Measurements from ENCODE around the gene PRPF6. TPM values are rescaled to one million over a fixed set of nuclear protein-coding genes. Genes with fewer than 3 reads are reported as not detected.

The PRPF6 gene
- total RNA-seq, 1 donor from 2014 or later = 51.9 TPM

DNA sequence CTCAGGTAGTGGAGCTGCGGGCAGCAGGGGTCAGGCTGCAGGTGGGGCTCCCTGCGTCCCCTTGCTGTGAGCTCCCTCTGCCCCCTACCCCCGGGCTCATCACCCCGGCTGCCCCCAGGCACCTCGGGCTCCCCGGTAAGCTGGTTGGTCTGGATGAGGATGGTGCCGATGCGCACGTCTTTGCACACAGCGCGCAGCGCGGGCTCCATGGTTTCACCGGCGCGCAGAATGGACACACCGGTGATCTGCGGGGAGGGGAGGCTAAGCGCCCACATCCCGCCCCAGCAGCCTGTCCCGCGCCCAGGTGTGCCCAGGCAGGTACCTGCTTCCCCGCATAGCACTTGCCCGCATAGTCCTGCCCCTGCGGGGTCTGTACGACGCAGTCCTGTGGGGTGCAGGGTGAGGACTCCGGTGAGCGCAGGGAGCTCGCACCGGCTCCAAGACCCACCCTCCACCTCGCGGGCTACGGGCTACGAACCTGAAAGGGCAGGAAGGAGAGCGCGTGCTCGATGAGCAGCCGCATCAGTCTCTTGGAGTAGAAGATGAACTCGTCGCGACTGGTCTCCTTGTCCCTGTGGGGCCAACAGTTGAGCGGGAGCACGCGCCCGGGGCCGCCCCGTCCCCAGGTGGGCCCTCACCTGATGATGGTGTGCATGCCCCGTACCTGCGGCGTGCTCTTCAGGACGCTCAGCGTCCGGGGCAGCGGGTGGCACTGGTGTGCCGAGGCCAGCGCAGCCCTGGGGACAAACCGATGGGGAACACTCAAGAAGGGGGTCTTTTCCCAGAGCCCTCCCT is 40.3 kb upstream of the PRPF6 start:
- peaks cover 14% of the 10 kb centered on the region for H3K36me3 Mint-ChIP-seq
- no peaks in the 10 kb centered on the region for H3K9me3 ChIP-seq (ENCODE audit: low read depth)
- no peak overlapping the region for H3K27ac ChIP-seq
- TF ChIP-seq EZH2 (IDR thresholded peaks at IDR 0.05) = no peak
- TF ChIP-seq, protein P1, sequence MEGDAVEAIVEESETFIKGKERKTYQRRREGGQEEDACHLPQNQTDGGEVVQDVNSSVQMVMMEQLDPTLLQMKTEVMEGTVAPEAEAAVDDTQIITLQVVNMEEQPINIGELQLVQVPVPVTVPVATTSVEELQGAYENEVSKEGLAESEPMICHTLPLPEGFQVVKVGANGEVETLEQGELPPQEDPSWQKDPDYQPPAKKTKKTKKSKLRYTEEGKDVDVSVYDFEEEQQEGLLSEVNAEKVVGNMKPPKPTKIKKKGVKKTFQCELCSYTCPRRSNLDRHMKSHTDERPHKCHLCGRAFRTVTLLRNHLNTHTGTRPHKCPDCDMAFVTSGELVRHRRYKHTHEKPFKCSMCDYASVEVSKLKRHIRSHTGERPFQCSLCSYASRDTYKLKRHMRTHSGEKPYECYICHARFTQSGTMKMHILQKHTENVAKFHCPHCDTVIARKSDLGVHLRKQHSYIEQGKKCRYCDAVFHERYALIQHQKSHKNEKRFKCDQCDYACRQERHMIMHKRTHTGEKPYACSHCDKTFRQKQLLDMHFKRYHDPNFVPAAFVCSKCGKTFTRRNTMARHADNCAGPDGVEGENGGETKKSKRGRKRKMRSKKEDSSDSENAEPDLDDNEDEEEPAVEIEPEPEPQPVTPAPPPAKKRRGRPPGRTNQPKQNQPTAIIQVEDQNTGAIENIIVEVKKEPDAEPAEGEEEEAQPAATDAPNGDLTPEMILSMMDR (IDR thresholded peaks at IDR 0.05) = no peak
- H3K4me2 ChIP-seq = peak overlapping the region; percentile 49
- no peaks in the 10 kb centered on the region for H3K36me3 ChIP-seq
- H3K27me3 ChIP-seq = no peaks in the 10 kb centered on the region
- DNase-seq (ENCODE audit: low spot score) = no peak
- no peaks in the 10 kb centered on the region for H3K4me1 ChIP-seq
- H3K4me1 Mint-ChIP-seq = peaks cover 5% of the 10 kb centered on the region
- H3K79me2 ChIP-seq (ENCODE audit: low read depth) = no peaks in the 10 kb centered on the region
- H3K27me3 Mint-ChIP-seq (ENCODE audit: insufficient read depth, low read depth) = peaks cover 9% of the 10 kb centered on the region
- H3K9ac ChIP-seq = no peak overlapping the region
- no peaks in the 10 kb centered on the region for H3K9me3 Mint-ChIP-seq
- no peak overlapping the region for H3K4me3 ChIP-seq
- peaks cover 45% of the 10 kb centered on the region for H4K20me1 ChIP-seq (ENCODE audit: low read depth)
- H3K4me3 Mint-ChIP-seq = no peak overlapping the region
- no peak overlapping the region for H3K27ac Mint-ChIP-seq
- H3F3A ChIP-seq (ENCODE audit: low read depth) = peaks cover 18% of the 10 kb centered on the region
- no peak overlapping the region for H2AFZ ChIP-seq (replicated peaks)

DNA sequence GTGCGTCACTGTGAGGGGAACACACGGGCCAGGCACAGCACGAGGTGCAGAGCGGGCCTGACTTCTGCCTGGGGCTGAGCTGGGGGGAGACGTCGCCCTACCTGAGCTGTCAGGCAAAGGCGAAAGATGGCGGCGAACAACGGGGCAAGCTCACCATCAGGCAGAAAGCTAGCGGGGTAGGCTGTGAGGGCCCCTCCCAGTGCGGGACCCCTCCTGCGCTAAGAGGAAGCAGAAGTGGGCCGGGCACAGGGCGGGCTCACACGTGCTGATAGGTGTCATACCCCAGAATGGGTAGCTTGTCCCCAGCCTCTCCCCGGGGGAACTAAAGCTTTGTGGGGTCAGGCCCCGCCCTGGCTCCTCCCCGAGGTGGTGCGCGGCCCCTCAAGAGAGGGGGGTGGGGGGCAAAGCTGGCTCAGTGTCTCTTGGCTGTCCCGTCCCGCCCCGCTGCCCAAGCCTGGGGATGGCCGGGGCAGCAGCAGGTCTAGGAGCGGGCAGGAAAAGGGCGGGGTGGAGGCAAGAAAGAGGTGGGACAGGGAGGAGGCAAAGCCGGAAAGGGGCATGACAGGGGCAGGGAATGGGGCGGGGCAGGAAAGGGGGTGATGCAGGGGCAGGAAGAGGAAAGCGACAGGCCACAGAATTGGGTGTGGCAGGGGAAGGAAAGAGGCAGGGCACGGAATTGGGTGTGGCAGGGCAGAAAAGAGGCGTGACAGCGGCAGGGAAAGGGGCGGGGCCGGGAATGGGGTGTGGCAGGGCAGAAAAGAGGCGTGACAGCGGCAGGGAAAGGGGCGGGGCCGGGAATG is 39.5 kb upstream of the PRPF6 start:
- Histone ChIP-seq H2AFZ (replicated peaks) (no peak overlapping the region), H3K4me1 (no peaks in the 10 kb centered on the region), H3F3A (ENCODE audit: low read depth) (peaks cover 18% of the 10 kb centered on the region), H3K79me2 (ENCODE audit: low read depth) (no peaks in the 10 kb centered on the region), H3K27ac (no peak overlapping the region), H3K9ac (no peak overlapping the region), H3K9me3 (ENCODE audit: low read depth) (no peaks in the 10 kb centered on the region), H4K20me1 (ENCODE audit: low read depth) (peaks cover 45% of the 10 kb centered on the region), H3K4me2 (peak overlapping the region; percentile 49), H3K36me3 (no peaks in the 10 kb centered on the region), H3K27me3 (no peaks in the 10 kb centered on the region), H3K4me3 (no peak overlapping the region)
- peaks cover 10% of the 10 kb centered on the region for H3K27me3 Mint-ChIP-seq (ENCODE audit: insufficient read depth, low read depth)
- no peak overlapping the region for H3K27ac Mint-ChIP-seq
- peaks cover 3% of the 10 kb centered on the region for H3K4me1 Mint-ChIP-seq
- H3K4me3 Mint-ChIP-seq = no peak overlapping the region
- H3K36me3 Mint-ChIP-seq = peaks cover 7% of the 10 kb centered on the region
- H3K9me3 Mint-ChIP-seq = no peaks in the 10 kb centered on the region
- TF ChIP-seq, protein P1 (IDR thresholded peaks at IDR 0.05) = no peak
- no peak for TF ChIP-seq EZH2 (IDR thresholded peaks at IDR 0.05)
- TF ChIP-seq EZH2phosphoT487 (IDR thresholded peaks at IDR 0.05) = no peak
- peak; percentile 63 for DNase-seq (ENCODE audit: low spot score)

DNA sequence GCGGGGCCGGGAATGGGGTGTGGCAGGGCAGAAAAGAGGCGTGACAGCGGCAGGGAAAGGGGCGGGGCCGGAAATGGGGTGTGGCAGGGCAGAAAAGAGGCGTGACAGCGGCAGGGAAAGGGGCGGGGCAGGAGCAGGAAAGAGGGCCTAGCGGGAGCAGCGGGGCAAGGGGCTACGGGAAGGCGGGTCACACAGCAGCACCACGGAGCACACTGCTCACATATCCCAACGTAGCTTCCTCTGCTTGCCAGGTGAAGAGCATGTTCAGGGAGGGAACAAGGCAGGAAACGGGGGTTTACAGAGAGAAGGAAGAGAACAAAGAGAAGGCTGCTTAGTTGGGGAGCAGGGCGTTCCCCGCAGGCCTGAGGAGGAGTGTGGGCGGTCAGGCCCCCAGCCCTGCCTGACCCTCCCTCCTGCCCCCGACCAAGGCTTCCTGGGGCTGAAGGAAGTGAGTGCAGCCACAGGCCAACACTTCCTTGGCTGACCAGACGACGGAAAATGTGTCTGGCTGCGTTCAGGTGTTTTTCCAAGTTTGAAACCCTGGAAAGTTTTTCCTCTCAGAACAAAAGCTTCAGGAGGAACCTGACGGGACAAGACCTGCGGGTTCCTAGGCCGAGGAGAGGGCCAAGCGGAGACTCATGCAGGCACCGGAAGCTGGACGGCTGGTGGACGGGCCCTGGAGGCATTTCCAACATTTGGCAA is 38.5 kb upstream of the PRPF6 start:
- H3K4me3 Mint-ChIP-seq = no peak overlapping the region
- peaks cover 6% of the 10 kb centered on the region for H3K36me3 Mint-ChIP-seq
- Histone ChIP-seq H3K27ac (peak overlapping the region; percentile 56), H2AFZ (replicated peaks) (no peak overlapping the region), H3K79me2 (ENCODE audit: low read depth) (peaks cover 7% of the 10 kb centered on the region), H3K4me3 (no peak overlapping the region), H3F3A (ENCODE audit: low read depth) (peaks cover 18% of the 10 kb centered on the region), H4K20me1 (ENCODE audit: low read depth) (peaks cover 51% of the 10 kb centered on the region), H3K4me1 (no peaks in the 10 kb centered on the region), H3K27me3 (no peaks in the 10 kb centered on the region), H3K9ac (no peak overlapping the region), H3K36me3 (no peaks in the 10 kb centered on the region), H3K9me3 (ENCODE audit: low read depth) (no peaks in the 10 kb centered on the region), H3K4me2 (no peak overlapping the region)
- TF ChIP-seq EZH2 (IDR thresholded peaks at IDR 0.05) (no peak), EZH2phosphoT487 (IDR thresholded peaks at IDR 0.05) (no peak)
- TF ChIP-seq, protein P1 (IDR thresholded peaks at IDR 0.05) = no peak
- peak; percentile 80 for DNase-seq (ENCODE audit: low spot score)
- peaks cover 3% of the 10 kb centered on the region for H3K4me1 Mint-ChIP-seq
- no peaks in the 10 kb centered on the region for H3K9me3 Mint-ChIP-seq
- H3K27ac Mint-ChIP-seq = no peak overlapping the region
- peaks cover 9% of the 10 kb centered on the region for H3K27me3 Mint-ChIP-seq (ENCODE audit: insufficient read depth, low read depth)
